PC-3 (cell line): Measurements from ENCODE around the gene HOOK2.

Experiments
- CTCF ChIP-seq: fragments of 300-600 bp; sonication (generic); conservative IDR thresholded peaks from 2 replicates; pipeline ENCODE4 v1.5.1; 2017; ENCODE audit warnings: antibody characterized with exemption, low read depth, mild to moderate bottlenecking, low read length
- EZH2phosphoT487 ChIP-seq: fragments of 300-600 bp; sonication (generic); IDR thresholded peaks from 2 replicates; pipeline ENCODE4 v1.6.1; 2018; ENCODE audit warnings: mild to moderate bottlenecking, antibody characterized with exemption, low read length, borderline replicate concordance

GRCh38 chr19:12757544-12758274 is 17.6 kb downstream of the HOOK2 start:
- no peak for TF ChIP-seq EZH2phosphoT487
- peak; percentile 97 for TF ChIP-seq CTCF
